ENCODE results near the gene UBE3B.

Gene UBE3B

DNA sequence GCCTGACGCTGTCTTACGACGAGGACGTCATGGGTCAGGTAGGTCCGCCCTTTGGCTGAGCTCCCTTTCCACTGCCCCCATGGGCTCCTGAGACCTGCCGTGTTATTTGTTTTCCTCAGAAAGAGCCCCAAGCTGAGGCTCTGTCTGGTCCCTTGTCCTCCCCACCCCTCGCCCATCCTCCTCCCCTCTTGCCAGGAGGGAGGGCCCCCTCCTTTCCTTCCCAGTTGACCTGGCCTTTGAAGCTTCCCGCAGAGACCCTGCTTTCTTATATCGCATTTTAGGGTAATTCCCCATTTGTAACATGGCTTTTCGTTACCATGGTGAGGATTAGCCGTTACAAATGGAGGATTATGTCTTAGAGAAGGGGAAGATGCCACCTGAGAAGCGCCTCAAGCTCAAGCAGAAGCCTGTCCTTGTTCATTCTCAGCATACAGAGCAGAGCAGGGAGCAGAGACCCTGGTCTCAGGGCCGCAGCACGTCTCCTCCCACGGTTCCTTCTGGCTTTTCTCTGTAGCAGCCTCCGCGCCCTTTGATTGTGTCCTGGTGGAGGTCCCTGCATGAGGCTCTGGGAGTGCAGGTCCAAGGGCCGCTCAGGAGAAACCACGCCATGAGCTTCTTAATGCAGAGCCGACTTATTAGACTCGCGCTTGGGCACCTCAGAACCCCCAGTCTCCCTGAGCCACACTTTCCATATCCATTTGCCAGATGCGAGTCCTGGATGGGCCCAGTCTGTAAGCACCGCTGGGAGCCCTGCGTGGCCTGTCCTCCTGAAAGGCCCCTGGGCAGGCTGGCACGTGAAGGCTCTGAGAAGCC is 47.2 kb downstream of the UBE3B start:
- DNase-seq (ENCODE audit: low read depth): no peak
- TF ChIP-seq, protein P1, sequence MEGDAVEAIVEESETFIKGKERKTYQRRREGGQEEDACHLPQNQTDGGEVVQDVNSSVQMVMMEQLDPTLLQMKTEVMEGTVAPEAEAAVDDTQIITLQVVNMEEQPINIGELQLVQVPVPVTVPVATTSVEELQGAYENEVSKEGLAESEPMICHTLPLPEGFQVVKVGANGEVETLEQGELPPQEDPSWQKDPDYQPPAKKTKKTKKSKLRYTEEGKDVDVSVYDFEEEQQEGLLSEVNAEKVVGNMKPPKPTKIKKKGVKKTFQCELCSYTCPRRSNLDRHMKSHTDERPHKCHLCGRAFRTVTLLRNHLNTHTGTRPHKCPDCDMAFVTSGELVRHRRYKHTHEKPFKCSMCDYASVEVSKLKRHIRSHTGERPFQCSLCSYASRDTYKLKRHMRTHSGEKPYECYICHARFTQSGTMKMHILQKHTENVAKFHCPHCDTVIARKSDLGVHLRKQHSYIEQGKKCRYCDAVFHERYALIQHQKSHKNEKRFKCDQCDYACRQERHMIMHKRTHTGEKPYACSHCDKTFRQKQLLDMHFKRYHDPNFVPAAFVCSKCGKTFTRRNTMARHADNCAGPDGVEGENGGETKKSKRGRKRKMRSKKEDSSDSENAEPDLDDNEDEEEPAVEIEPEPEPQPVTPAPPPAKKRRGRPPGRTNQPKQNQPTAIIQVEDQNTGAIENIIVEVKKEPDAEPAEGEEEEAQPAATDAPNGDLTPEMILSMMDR (IDR thresholded peaks at IDR 0.05; ENCODE audit: low read depth, low read length): no peak
- no peak for TF ChIP-seq MYC (IDR thresholded peaks at IDR 0.05; ENCODE audit: low read depth, low read length)
- TF ChIP-seq POLR2A (IDR thresholded peaks at IDR 0.05; ENCODE audit: extremely low read depth, insufficient read length): no peak
- TF ChIP-seq, protein P2, sequence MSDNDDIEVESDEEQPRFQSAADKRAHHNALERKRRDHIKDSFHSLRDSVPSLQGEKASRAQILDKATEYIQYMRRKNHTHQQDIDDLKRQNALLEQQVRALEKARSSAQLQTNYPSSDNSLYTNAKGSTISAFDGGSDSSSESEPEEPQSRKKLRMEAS (IDR thresholded peaks at IDR 0.05; ENCODE audit: low read depth, low read length): no peak
- no peak overlapping the region for H3K4me3 ChIP-seq (ENCODE audit: low read depth, low read length)

DNA sequence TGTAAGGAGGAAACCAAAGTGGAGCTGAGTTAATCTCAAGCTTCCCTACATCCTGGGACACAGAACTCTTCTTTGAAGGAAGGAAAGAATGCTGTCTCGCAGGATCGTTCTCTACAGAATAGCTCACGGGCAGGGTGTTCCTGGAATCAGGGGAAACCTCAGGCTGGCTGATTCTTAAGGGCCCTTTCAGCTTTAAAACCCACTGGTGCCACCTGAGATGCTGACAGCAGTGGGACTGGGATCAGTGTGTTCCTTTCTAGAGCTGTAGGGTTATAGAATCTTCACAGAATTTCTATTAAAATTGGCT is 47.8 kb downstream of the UBE3B start:
- TF ChIP-seq, protein P1 (IDR thresholded peaks at IDR 0.05; ENCODE audit: low read depth, low read length): no peak
- TF ChIP-seq, protein P2 (IDR thresholded peaks at IDR 0.05; ENCODE audit: low read depth, low read length): no peak
- TF ChIP-seq POLR2A (IDR thresholded peaks at IDR 0.05; ENCODE audit: extremely low read depth, insufficient read length) (no peak), MYC (IDR thresholded peaks at IDR 0.05; ENCODE audit: low read depth, low read length) (no peak)
- no peak overlapping the region for H3K4me3 ChIP-seq (ENCODE audit: low read depth, low read length)
- no peak for DNase-seq (ENCODE audit: low read depth)

DNA sequence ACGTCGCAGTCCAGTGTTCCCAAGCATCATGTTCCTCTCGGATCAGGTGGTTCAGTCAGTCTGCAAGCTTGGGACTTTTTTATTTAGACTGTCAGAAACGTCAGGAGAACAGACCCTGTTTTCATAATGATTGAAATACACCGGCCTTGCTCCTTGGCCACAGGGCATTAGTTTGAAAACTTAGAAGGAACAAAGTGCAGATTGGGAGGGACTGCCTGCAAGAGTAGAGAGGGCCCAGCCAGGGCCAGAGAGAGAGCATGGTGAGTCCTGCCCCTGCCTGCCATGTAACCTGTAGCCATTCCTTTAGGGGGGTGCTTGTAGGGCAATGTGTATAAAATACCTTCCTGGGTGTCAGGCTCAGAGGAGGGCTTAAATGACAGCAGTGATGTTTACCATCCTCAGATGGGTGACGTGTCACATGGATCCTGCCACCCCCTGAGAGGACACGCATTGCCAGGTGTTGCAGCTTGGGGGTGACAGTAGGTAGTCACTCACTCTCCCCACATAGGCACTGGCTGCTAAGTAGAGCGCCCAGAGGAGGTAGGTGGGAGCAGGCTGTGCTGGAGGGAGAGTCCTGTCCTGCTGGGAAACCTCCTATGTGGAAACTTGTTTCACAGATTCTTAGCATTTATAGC is 50.2 kb downstream of the UBE3B start:
- H3K4me3 ChIP-seq (ENCODE audit: low read depth, low read length): no peak overlapping the region
- TF ChIP-seq MYC (IDR thresholded peaks at IDR 0.05; ENCODE audit: low read depth, low read length) (no peak), POLR2A (IDR thresholded peaks at IDR 0.05; ENCODE audit: extremely low read depth, insufficient read length) (no peak)
- TF ChIP-seq, protein P1 (IDR thresholded peaks at IDR 0.05; ENCODE audit: low read depth, low read length): no peak
- TF ChIP-seq, protein P2 (IDR thresholded peaks at IDR 0.05; ENCODE audit: low read depth, low read length): no peak
- no peak for DNase-seq (ENCODE audit: low read depth)

DNA sequence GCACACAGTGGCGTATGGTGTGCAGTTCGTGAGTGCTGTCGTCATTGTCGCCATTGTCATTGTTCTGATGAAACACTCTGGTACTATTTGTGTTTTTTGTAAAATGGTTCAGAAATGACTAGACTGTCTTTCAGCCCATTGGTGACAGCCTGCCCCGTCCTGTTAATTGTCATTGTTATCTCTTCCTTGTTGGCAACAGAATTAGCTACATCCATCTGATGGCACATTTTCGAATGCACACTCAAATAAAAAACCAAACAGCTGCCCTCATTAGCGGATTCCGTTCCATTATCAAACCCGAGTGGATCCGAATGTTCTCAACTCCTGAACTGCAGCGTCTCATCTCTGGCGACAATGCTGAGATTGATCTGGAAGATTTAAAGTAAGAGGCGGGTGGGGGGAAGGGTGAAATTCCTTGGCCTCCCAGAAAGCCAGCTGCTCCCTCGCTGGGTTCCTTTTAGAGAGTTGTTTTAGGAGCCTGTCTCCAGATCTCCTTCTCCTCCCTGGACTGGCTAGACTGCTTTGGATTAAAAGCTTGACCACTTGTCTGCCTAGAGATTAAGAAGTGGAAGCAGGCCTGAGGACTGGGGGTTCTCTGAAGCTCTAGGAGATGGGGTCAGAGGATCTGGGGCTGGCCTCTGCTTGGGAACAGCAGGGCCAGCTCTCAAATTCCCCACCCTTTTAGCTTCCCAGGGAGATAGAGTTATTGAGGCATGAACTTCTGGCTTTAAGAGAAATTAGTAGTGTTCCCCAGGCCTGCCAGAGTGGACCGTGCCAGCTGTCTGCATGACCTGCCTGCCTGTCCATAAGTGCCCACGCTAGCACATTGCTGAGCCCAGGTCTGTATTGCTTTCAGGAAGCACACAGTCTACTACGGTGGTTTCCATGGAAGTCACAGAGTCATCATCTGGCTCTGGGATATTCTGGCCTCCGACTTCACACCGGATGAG is 52.5 kb downstream of the UBE3B start:
- no peak for TF ChIP-seq MYC (IDR thresholded peaks at IDR 0.05; ENCODE audit: low read depth, low read length)
- TF ChIP-seq, protein P2 (IDR thresholded peaks at IDR 0.05; ENCODE audit: low read depth, low read length): no peak
- no peak for TF ChIP-seq POLR2A (IDR thresholded peaks at IDR 0.05; ENCODE audit: extremely low read depth, insufficient read length)
- TF ChIP-seq, protein P1 (IDR thresholded peaks at IDR 0.05; ENCODE audit: low read depth, low read length): no peak
- no peak for DNase-seq (ENCODE audit: low read depth)
- no peak overlapping the region for H3K4me3 ChIP-seq (ENCODE audit: low read depth, low read length)

DNA sequence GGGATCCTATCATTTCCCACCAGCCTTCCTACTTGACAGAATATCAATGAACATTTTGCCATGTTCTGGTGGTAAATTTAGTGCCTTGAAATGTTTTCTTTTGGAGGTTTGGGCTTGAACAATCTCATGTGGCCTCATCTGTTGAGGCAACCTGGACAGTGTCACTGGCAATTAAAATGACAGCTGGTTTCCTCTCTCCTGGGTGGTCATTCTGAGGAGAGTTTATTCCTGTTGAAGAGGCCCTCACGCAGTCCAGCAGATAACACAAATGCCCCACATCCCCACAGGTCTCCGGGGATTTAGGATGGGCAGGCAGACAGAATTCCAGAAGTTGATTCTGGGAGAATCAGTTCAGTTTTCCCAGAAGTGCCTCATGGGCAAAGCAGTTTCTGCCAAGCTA is 54.0 kb downstream of the UBE3B start:
- DNase-seq (ENCODE audit: low read depth): no peak
- no peak overlapping the region for H3K4me3 ChIP-seq (ENCODE audit: low read depth, low read length)
- TF ChIP-seq, protein P1 (IDR thresholded peaks at IDR 0.05; ENCODE audit: low read depth, low read length): no peak
- TF ChIP-seq MYC (IDR thresholded peaks at IDR 0.05; ENCODE audit: low read depth, low read length): no peak
- TF ChIP-seq, protein P2 (IDR thresholded peaks at IDR 0.05; ENCODE audit: low read depth, low read length): no peak
- no peak for TF ChIP-seq POLR2A (IDR thresholded peaks at IDR 0.05; ENCODE audit: extremely low read depth, insufficient read length)

Data from NB4 (cell line).